GM21526 (cell line): ENCODE results near the gene MBD3L4.
"Not testable (repeated sequence)": the region's sequence is repeated elsewhere in the genome, so short reads cannot be mapped to it uniquely, and the experiment has no call there.

Experiments used
- ATAC-seq: cut with Tn5 transposase; IDR thresholded peaks from one replicate; pipeline ENCODE4 v1.9.1; 2021; ENCODE audit warnings: moderate library complexity; ENCODE audit not compliant: unreplicated experiment, low FRiP score

Gene MBD3L4

DNA sequence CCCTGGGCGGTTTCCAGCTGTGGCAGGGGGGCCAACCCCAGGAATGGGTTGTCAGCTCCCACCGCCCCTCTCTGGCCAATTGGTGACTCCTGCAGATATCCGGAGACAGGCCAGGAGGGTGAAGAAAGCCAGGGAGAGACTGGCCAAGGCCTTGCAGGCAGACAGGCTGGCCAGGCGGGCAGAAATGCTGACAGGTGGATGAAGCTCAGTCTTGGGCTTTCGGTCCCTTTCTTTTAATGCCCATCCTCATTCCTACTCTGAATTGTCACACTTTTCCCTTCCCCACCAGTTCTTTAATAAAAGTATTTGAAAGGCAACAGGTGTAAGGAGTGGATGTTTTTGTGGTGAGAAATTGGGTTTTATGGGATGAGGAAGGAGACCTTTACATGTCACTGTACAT is 11.4 kb upstream of the MBD3L4 start:
- ATAC-seq, result not testable (repeated sequence)

DNA sequence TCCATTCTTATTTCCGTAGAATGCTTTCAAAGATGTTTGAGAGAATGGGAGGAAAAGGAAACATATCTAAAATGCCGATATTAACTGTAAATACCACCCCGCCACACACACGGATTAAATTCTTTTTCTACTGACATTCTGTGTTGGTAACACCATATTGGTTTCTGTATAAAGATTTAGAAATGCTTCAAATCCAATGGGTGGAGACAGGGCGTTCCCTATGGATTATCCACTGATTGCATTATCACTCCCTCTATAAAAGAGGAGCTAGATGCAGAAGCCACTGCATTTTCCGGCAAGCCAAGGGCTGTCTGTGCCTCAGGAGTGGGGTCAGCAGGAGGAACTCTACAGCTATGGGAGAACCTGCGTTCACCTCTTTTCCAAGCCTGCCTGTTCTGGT is 9.0 kb upstream of the MBD3L4 start, which contains the start of gene MBD3L2:
Gene MBD3L2, plus strand, starts transcription at position 301 of the 400 bp plus-strand sequence. Its CDS starts 53 bp downstream, at position 354.
- ATAC-seq, result not testable (repeated sequence)

DNA sequence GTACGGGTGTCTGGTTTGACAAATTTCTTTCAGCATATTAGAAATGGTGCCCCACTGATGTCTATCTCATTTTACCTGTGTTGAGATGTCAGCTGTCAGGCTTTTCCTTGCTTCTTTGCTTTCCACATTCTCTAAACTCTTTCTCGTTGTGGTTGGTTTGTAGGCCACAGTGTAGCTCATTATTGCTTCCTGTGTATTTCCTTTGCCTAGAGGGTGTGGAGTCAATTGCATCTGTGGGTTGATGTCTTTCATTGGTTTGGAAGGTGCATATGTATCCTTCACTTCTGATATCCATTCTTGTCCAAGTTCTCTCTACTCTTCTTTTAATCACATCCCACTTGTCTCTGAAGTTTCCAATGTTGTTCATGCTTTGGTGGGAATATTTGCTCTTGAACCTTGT is 1.6 kb upstream of the MBD3L4 start:
- ATAC-seq, result not testable (repeated sequence)

DNA sequence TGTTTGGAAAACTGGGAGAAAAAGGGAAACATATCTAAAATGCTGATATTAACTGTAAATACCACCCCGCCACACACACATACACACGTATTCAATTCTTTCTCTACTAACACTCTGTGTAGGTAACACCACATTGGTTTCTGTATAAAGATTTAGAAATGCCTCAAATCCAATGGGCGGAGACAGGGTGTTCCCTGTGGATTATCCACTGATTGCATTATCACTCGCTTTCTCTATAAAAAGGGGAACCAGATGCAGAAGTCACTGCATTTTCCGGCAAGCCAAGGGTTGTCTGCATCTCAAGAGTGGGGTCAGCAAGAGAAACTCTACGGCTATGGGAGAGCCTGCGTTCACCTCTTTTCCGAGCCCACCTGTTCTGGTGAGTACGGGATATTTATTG is 9.7 kb downstream of the MBD3L4 start, which contains the start of gene MBD3L5:
Gene MBD3L5, plus strand, starts transcription at position 301 of the 400 bp plus-strand sequence. Its CDS starts 34 bp downstream, at position 335.
- ATAC-seq, result not testable (repeated sequence)

DNA sequence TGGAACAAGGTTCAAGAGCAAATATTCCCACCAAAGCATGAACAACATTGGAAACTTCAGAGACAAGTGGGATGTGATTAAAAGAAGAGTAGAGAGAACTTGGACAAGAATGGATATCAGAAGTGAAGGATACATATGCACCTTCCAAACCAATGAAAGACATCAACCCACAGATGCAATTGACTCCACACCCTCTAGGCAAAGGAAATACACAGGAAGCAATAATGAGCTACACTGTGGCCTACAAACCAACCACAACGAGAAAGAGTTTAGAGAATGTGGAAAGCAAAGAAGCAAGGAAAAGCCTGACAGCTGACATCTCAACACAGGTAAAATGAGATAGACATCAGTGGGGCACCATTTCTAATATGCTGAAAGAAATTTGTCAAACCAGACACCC is 11.2 kb downstream of the MBD3L4 start:
- not testable (repeated sequence) for ATAC-seq

DNA sequence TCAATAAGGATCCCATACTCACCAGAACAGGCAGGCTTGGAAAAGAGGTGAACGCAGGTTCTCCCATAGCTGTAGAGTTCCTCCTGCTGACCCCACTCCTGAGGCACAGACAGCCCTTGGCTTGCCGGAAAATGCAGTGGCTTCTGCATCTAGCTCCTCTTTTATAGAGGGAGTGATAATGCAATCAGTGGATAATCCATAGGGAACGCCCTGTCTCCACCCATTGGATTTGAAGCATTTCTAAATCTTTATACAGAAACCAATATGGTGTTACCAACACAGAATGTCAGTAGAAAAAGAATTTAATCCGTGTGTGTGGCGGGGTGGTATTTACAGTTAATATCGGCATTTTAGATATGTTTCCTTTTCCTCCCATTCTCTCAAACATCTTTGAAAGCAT is 18.6 kb downstream of the MBD3L4 start, which contains the start of gene MBD3L2B:
Gene MBD3L2B, minus strand, starts transcription at position 101 of the 400 bp plus-strand sequence. Its CDS starts 34 bp downstream, at position 67.
- not testable (repeated sequence) for ATAC-seq

DNA sequence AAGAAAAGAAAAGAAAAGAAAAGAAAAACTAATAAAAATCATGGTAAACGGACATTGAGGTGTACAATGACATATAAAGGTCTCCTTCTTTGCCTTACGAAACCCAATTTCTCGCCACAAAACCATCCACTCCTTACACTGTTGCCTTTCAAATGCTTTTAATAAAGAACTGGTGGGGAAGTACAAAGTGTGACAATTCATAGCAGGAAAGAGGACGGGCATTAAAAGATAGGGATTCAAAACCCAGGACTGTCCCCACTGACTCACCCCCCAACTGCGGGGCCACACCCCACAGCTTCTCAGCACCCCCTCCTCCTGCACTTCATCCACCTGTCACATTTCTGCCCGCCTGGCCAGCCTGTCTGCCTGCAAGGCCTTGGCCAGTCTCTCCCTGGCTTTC is 21.2 kb downstream of the MBD3L4 start:
- no peak for ATAC-seq

DNA sequence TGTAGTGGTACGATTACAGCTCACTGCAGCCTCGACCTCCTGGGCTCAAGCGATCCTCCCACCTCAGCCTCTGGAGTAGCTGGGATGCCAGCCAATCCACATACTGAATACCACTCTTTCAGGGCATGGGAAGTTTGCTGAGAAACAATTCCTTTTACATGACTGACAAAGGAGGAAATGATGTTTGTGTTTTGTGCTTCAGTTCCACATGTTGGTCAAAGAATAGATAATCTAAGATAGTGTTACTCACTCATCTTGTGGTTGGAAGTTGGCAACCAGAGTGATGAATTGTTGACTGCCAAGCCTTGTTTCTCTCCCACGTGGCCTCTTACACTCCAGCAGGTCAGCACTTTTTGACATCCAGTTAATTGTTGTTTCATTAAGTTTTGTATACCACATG is 26.3 kb downstream of the MBD3L4 start:
- no peak for ATAC-seq

DNA sequence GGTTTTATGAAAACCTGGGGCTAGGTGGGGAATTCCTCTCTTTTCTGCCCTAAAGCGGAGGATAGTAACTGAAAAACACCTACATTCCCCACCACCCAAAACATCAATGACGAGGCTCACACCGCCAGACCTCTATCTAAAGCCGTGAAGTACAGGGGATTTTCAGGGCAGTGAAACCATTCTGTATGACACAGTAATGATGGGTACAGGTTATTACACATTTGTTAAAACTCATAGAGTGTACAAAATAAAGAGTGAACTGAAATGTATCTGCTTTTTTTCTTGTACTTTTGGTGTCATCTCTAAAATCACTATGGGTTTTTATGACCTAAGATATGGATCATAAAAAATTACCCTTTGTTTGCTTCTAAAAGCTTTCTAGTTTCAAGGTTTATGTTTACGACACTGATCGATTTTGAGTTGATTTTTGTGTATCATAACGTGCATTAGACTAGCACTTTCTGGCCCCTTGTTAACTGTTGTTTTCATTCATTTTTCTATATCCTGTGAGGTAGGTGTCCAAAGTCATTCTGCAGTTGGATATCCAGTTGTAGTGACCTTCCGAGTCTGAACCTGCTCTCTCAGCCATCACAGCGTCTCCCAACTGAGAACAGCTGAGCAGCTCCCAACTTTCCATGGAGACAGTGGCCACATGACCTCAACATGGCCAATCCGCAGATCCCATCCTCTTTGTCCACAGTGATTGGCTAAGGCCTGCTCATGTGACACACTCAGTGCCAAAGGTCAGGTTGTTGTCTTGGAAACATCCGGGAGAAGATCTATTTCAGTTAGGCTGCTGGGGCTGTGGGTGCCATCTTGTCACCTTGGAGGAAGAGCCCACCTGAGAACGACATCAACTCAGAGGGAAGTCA is 29.0 kb downstream of the MBD3L4 start:
- ATAC-seq, result no peak

DNA sequence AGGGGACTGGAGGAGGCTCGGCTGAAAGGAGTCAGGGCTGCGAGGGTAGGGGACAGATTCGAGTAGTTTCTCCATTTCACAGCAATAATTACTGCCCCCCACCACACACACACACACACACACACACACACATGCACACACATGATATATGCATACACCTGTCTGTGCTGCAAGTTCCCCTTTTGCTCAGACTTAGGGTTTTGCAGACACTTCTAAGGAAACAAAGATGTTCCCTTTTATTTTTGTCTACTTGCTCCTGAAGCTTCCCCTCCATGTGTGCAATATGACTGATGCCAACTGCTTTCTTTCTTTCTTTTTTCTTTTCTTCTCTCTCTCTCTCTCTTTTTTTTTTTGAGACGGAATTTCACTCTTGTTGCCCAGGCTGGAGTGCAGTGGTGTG is 32.1 kb downstream of the MBD3L4 start:
- no peak for ATAC-seq

DNA sequence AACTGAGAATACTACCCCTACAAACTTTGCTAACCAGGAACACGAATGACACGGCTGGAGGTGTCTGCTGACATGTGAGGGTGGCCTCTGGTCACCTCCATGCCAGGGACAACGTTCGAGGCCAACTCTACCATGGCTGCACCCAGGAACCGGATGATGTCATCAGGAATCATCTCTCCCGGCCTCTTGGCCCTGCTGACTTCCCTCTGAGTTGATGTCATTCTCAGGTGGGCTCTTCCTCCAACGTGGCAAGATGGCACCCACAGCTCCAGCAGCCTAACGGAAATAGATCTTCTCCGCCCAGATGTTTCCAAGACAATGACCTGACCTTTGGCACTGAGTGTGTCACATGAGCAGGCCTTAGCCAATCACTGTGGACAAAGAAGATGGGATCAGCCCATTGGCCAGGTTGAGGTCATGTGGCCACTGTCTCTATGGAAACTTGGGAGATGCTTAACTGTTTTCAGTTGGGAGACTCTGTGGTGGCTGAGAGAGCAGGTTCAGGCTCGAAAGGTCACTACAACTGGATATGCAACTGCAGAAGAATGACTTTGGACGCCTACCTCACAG is 33.8 kb downstream of the MBD3L4 start:
- no peak for ATAC-seq

DNA sequence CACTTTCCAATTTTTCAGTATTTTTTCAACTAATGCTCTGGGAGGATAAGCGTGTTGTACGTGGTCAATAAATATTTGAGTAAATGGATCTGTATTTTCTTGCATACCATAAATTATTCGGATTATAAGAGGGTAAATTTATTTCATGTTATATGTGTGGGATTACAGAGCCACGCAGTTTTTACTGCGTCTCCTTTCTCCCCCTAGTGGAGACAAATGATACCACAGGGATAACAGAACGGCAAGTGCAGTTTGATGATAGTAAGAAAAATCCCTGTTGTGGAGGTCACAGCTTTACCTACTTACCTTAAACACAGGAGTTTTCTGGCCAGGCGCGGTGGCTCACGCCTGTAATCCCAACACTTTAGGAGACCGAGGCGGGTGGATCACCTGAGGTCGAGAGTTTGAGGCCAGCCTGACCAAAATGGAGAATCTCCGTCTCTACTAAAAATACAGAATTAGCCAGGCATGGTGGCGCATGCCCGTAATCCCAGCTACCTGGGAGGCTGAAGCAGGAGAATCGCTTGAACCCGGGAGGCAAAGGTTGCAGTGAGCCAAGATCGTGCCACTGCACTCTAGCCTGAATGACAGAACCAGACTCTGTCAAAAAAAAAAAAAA is 35.6 kb downstream of the MBD3L4 start:
- no peak for ATAC-seq

DNA sequence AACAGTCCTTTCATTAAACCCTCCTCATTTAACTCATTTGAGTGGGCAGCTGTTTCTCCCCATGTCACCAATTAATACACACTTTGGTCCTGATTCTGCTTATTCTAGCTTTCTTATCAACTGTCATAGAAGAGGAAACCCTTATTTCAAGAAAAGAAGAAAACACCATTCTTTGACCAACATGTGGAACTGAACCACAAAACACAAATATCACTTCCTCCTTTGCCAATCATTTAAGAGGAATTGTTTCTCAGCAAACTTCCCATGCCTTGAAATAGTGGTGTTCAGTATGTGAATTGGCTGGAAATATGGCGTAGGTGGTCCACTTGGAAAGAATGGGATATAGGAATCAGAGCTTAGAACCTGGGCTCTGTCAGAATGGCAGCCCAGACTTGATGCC is 39.2 kb downstream of the MBD3L4 start:
- ATAC-seq, result no peak

DNA sequence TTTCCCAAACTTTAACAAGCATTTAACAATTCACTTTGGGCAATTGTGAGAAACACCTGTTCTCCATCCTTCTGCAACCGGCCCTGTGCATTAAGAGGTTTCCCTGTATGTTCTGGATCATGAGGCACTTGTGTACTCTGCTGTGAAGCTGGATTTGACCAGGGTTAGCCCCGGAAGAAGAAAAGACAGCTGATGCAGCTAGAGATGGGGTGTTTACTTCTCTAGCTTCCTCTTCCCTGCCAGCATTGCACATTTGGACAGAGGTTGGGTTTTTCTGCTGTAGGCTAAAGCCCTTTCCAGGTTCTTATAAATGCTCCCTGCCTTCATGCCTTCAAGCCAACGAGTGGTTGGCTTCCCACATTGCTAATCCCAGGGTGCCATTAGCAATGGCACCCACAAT is 39.6 kb downstream of the MBD3L4 start:
- no peak for ATAC-seq

DNA sequence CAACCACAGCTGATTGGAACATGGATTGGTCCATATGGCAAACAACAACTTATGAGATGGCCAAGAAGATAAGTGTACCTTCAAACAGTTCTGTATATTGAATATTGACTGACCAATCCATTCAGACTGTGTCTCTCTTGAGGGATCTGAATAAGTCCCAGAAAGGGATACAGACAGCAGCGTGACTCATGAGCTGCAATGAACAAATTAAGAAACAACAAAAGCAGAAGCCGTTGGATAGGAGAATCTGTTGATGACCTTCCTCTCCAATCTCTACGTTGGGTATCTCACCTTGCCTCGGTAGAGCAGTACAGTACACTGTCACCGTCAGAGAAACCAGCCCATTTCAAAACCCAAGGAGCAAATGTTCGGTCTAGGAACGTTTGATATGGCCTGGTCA is 40.0 kb downstream of the MBD3L4 start:
- ATAC-seq, result no peak

DNA sequence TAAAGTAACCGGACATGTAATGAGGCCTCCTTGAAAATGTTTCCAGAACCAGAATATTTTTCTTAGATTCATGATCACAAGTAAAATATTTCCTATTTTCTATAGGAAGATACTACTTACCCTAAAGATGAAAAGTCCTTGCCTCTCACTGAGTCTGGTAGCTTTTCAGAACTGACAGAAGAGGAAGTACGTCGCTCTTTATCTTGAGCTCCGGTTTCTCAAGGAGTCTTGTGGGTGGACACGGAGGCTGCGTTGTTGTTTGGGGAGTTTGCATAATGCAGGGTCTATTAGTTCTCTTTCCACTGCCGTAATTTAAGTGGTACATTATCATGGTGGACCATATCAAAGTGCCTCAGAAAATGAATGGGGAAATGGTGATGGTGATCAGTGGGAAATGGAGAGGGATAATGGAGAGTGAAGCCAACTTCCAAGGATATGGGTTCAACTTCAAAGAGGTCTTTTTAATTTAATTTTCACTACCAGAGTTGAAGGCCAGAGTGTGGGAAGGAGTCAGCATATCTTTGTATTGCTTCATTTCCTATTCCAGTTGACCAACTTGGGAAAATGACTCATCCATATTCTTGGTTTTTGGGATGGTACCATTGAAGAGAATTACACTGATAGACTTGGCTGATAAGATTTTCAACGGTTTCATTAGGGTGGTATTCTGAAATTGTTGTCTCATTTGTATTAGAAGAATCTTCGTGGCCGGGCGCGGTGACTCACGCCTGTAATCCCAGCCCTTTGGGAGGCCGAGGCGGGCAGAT is 42.1 kb downstream of the MBD3L4 start:
- ATAC-seq, result no peak

DNA sequence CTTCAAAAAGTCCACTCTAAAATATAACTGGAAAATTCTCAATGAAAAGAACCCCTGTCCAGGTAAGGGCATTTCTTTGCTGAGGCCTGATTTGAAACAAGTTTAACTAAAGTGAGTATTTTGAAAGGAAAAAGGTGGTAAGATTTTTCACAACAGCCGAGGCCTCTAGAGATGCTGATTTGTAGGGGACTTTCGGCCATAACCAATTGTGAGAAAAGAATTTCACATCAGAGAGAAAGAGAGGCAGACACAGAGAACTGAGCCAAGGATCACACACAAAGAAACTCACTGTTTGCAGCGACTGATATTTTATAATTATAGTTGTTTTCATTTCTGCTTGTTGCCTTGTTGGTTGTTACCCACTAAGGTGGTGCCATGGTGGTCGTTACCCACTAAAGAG is 43.2 kb downstream of the MBD3L4 start:
- ATAC-seq, result no peak

DNA sequence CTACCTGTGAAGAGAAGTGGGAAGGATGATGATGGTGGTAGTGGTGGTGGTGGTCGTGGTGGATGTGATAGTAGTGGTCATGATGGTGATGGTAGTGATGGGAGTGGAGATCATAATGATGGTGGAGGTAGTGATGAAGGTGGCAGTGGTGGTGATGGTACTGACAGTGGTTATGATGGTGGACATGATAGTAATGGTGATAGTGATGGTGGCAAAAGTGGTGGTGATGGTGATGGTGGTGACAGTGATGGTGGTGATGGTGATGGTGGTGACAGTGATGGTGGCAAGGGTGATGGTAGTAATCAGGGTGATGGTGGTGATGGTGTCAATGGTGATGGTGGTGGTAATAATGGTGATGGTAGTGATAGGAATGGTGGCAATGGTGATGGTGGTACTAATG is 44.9 kb downstream of the MBD3L4 start:
- no peak for ATAC-seq

DNA sequence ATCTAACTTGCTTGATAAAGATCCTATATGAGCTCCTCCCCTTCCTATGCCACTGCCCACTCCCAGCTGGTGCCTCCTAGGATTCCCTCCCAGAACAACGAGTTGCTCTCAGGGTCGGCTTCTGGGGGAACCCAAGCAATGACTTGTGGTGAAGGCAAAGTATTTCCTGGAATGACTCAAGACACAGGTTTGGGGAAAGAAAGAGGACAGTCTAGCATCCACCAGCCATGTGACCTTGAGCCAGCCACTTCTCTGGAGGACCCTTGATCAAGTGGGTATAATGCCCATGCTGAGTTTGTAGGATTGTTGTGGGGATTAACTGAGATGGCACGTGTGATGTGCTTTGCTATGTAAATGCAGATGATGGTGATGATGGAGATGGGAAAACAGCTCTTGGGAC is 51.7 kb downstream of the MBD3L4 start:
- no peak for ATAC-seq

DNA sequence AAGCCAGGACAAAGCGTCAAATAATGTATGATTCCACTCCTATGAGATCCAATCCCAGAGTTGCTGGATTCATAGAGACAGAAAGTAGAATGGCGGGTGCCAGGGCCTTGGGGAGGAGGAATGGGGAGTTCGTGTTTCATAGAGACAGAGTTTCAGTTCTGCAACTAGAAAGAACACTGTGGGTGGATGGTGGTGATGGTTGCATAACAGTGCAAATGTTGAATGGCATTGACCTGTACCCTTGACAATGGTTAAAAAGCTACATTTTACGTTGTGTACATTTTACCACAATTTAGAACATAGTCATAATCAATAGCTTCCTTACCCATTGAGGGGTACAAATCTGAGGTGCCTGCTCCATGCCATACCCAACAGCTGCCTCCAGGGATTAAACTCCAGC is 52.1 kb downstream of the MBD3L4 start:
- no peak for ATAC-seq
